NCI-H526 (cell line): ENCODE measurements around the gene NPHP4.

Experiments
- DNase-seq, 2 experiments: peaks; one replicate each; lab custom pipeline; 2025; lab: John Stamatoyannopoulos, UW

Gene NPHP4

GRCh38 chr1:5877683-5878530 is 114.3 kb downstream of the NPHP4 start:
- no peak for DNase-seq

GRCh38 chr1:5877001-5877400 is 115.2 kb downstream of the NPHP4 start:
- no peak for DNase-seq

- DNase-seq = no peak
Observed at GRCh38 chr1:5876094-5876650, 116.1 kb downstream of the NPHP4 start.

- no peak for DNase-seq
Observed at GRCh38 chr1:5875345-5875910, 116.8 kb downstream of the NPHP4 start.

GRCh38 chr1:5874416-5875110 is 117.7 kb downstream of the NPHP4 start:
- no peak for DNase-seq

- no peak for DNase-seq
Observed at GRCh38 chr1:5873556-5873955, 118.7 kb downstream of the NPHP4 start.

- DNase-seq = no peak
Observed at GRCh38 chr1:5872886-5873285, 119.3 kb downstream of the NPHP4 start.

GRCh38 chr1:5868931-5869500 is 123.2 kb downstream of the NPHP4 start:
- no peak for DNase-seq

GRCh38 chr1:5865774-5866173 is 126.5 kb downstream of the NPHP4 start:
- no peak for DNase-seq

- no peak for DNase-seq
Observed at GRCh38 chr1:5865056-5865455, 127.2 kb downstream of the NPHP4 start.

GRCh38 chr1:5864256-5864655 is 128.0 kb downstream of the NPHP4 start:
- no peak for DNase-seq

GRCh38 chr1:5863238-5863637 is 129.0 kb downstream of the NPHP4 start:
- DNase-seq = no peak

- DNase-seq = no peak
Observed at GRCh38 chr1:5861871-5862825, 130.1 kb downstream of the NPHP4 start.

GRCh38 chr1:5860277-5860676 is 131.9 kb downstream of the NPHP4 start:
- no peak for DNase-seq

- DNase-seq = no peak
Observed at GRCh38 chr1:5859766-5860165, 132.5 kb downstream of the NPHP4 start.

GRCh38 chr1:5858844-5859407 is 133.3 kb downstream of the NPHP4 start:
- no peak for DNase-seq

GRCh38 chr1:5858246-5858645 is 134.0 kb downstream of the NPHP4 start:
- DNase-seq = no peak

GRCh38 chr1:5857508-5858090 is 134.6 kb downstream of the NPHP4 start:
- DNase-seq = no peak

GRCh38 chr1:5857011-5857410 is 135.2 kb downstream of the NPHP4 start:
- DNase-seq = no peak

GRCh38 chr1:5856246-5856815 is 135.9 kb downstream of the NPHP4 start:
- DNase-seq = no peak
